H1 (cell line): ENCODE measurements around the gene SCN8A. TPM values are rescaled to one million over a fixed set of nuclear protein-coding genes. Genes with fewer than 3 reads are reported as not detected.

Experiments used
- CTCF ChIA-PET: fragments of 300-600 bp; sonication (Branson Sonifier 250); formaldehyde crosslinking; loops from one replicate; lab custom pipeline; 2021; ENCODE audit not compliant: partially characterized antibody; lab: Charles Lee
- POLR2A ChIA-PET: fragments of 300-600 bp; sonication (Branson Sonifier 250); formaldehyde crosslinking; loops from one replicate; lab custom pipeline; 2021; ENCODE audit warnings: inconsistent platforms; ENCODE audit not compliant: partially characterized antibody; lab: Charles Lee
- DNase-seq, 2 experiments: peaks; one replicate each; pipeline versions ENCODE4 v3.0.0 to v3.0.0-alpha.2; 2010 to 2022; ENCODE audit warnings: low spot score in 2 of 2, low read depth in 1 of 2, mixed read lengths in 1 of 2
- FAIRE-seq: peaks from 2 replicates; lab custom pipeline; 2011; peaks lifted over from hg19 to GRCh38; lab: Jason Lieb, UNC
- H2AFZ ChIP-seq: 2 replicates; pipeline ENCODE4 v1.8.1; 2012; ENCODE audit warnings: low read length, inconsistent platforms
- H2AK5ac ChIP-seq: 2 replicates; pipeline ENCODE4 v1.6.1; 2013; ENCODE audit warnings: low read depth, low read length
- H2BK120ac ChIP-seq: replicated peaks from 2 replicates; pipeline ENCODE3; 2013; ENCODE audit warnings: low read depth, low read length, inconsistent platforms
- H2BK12ac ChIP-seq: 2 replicates; pipeline ENCODE4 v1.6.1; 2013; ENCODE audit warnings: low read depth, low read length
- H2BK15ac ChIP-seq: 2 replicates; pipeline ENCODE4 v1.6.1; 2013; ENCODE audit warnings: low read length
- H2BK20ac ChIP-seq: 2 replicates; pipeline ENCODE4 v1.6.1; 2013; ENCODE audit warnings: low read length
- H2BK5ac ChIP-seq: 2 replicates; pipeline ENCODE4 v1.6.1; 2013; ENCODE audit warnings: low read depth, low read length
- H3K14ac ChIP-seq: 2 replicates; pipeline ENCODE4 v1.6.1; 2013; ENCODE audit warnings: inconsistent platforms; ENCODE audit not compliant: insufficient read length
- H3K18ac ChIP-seq: 2 replicates; pipeline ENCODE4 v1.6.1; 2013; ENCODE audit warnings: low read length; ENCODE audit errors: extremely low read depth
- H3K23ac ChIP-seq: 2 replicates; pipeline ENCODE4 v1.6.1; 2013; ENCODE audit warnings: inconsistent platforms; ENCODE audit not compliant: insufficient read length
- H3K23me2 ChIP-seq: 2 replicates; pipeline ENCODE4 v1.6.1; 2013; ENCODE audit warnings: low read depth, low read length
- H3K27ac ChIP-seq: 2 replicates; pipeline ENCODE4 v1.6.1; 2011; ENCODE audit warnings: low read depth, low read length, inconsistent platforms
- H3K27me3 ChIP-seq, 4 experiments: replicated peaks in 1 of 4; 1 replicate in 1 of 4; 2 replicates in 3 of 4; pipeline versions ENCODE4 v1.6.1 to v1.8.1; 2011 to 2013; ENCODE audit warnings: low read length in 3 of 4, mild to moderate bottlenecking in 3 of 4, inconsistent platforms in 2 of 4, mixed read lengths in 2 of 4, moderate library complexity in 1 of 4; ENCODE audit not compliant: control insufficient read depth in 3 of 4, insufficient read depth in 3 of 4; ENCODE audit errors: extremely low read depth in 1 of 4
- H3K36me3 ChIP-seq, 4 experiments: 2 replicates each; pipeline versions ENCODE4 v1.6.1 to v1.8.1; 2011 to 2013; ENCODE audit warnings: mild to moderate bottlenecking in 4 of 4, low read length in 3 of 4, moderate library complexity in 2 of 4, control low read depth in 1 of 4, inconsistent platforms in 1 of 4; ENCODE audit not compliant: insufficient read depth in 4 of 4, control insufficient read depth in 2 of 4
- H3K4ac ChIP-seq: replicated peaks from 2 replicates; pipeline ENCODE3; 2013; ENCODE audit warnings: low read length, low read depth, mixed read lengths, inconsistent platforms; ENCODE audit not compliant: insufficient read length
- H3K4me1 ChIP-seq, 4 experiments: replicated peaks in 1 of 4; 1 replicate in 1 of 4; 2 replicates in 3 of 4; pipeline versions ENCODE4 v1.6.1 to v1.8.1; 2011 to 2013; ENCODE audit warnings: low read length in 3 of 4, inconsistent platforms in 2 of 4, mixed read lengths in 1 of 4; ENCODE audit not compliant: insufficient read depth in 4 of 4, control insufficient read depth in 3 of 4
- H3K4me2 ChIP-seq, 2 experiments: 2 replicates each; pipeline versions ENCODE4 v1.6.1 to v1.8.1; 2011 to 2013; ENCODE audit warnings: low read depth in 2 of 2, low read length in 2 of 2, control low read depth in 1 of 2, inconsistent platforms in 1 of 2, mild to moderate bottlenecking in 1 of 2; ENCODE audit not compliant: insufficient read depth in 1 of 2
- H3K4me3 ChIP-seq, 4 experiments: fragments of 200-600, 300-600 bp in 1 of 4; sonication (generic), shearing (Covaris generic), sonication (Bioruptor Twin) in 1 of 4; 2 replicates each; pipeline versions ENCODE4 v1.5.1 to v1.8.1; 2011 to 2016; ENCODE audit warnings: low read length in 4 of 4, low read depth in 3 of 4, control low read depth in 2 of 4, inconsistent platforms in 2 of 4, mild to moderate bottlenecking in 2 of 4, mixed read lengths in 1 of 4, moderate library complexity in 1 of 4; ENCODE audit not compliant: insufficient read depth in 2 of 4; ENCODE audit errors: extremely low read depth in 1 of 4
- H3K56ac ChIP-seq: replicated peaks from 2 replicates; pipeline ENCODE3; 2013; ENCODE audit warnings: low read depth, mild to moderate bottlenecking, mixed read lengths, low read length, inconsistent platforms; ENCODE audit not compliant: insufficient read length
- H3K79me1 ChIP-seq: 2 replicates; pipeline ENCODE4 v1.6.1; 2013; ENCODE audit warnings: low read depth, low read length, control low read depth
- H3K79me2 ChIP-seq, 2 experiments: 2 replicates each; pipeline versions ENCODE4 v1.6.1 to v1.8.1; 2012 to 2013; ENCODE audit warnings: low read length in 2 of 2, mild to moderate bottlenecking in 2 of 2, inconsistent platforms in 1 of 2; ENCODE audit not compliant: insufficient read depth in 2 of 2, control insufficient read depth in 1 of 2
- H3K9ac ChIP-seq, 4 experiments: replicated peaks in 1 of 4; 1 replicate in 1 of 4; 2 replicates in 3 of 4; pipeline versions ENCODE4 v1.6.1 to v1.8.1; 2011 to 2013; ENCODE audit warnings: low read depth in 3 of 4, low read length in 3 of 4, control low read depth in 2 of 4, mild to moderate bottlenecking in 2 of 4, moderate library complexity in 2 of 4, inconsistent platforms in 1 of 4; ENCODE audit errors: extremely low read depth in 1 of 4
- H3K9me3 ChIP-seq, 2 experiments: 2 replicates each; pipeline versions ENCODE4 v1.6.1 to v1.8.1; 2012 to 2013; ENCODE audit warnings: mild to moderate bottlenecking in 2 of 2, moderate library complexity in 2 of 2, control low read depth in 1 of 2, inconsistent platforms in 1 of 2, low read depth in 1 of 2, low read length in 1 of 2, mixed read lengths in 1 of 2; ENCODE audit not compliant: insufficient read depth in 2 of 2
- H4K20me1 ChIP-seq, 2 experiments: replicated peaks in 1 of 2; 2 replicates each; pipeline versions ENCODE3 to v1.8.1; 2011 to 2013; ENCODE audit warnings: inconsistent platforms in 2 of 2, low read length in 2 of 2, mild to moderate bottlenecking in 1 of 2; ENCODE audit not compliant: insufficient read depth in 2 of 2, control insufficient read depth in 1 of 2
- H4K5ac ChIP-seq: 2 replicates; pipeline ENCODE4 v1.6.1; 2013; ENCODE audit warnings: low read length, low read depth, mixed read lengths, inconsistent platforms; ENCODE audit not compliant: insufficient read length
- H4K8ac ChIP-seq: 2 replicates; pipeline ENCODE4 v1.8.0; 2013; ENCODE audit warnings: mild to moderate bottlenecking, moderate library complexity, low read length, inconsistent platforms; ENCODE audit not compliant: insufficient read depth; ENCODE audit errors: extremely low read depth
- H4K91ac ChIP-seq: replicated peaks from 2 replicates; pipeline ENCODE3; 2013; ENCODE audit warnings: low read length, mixed read lengths, inconsistent platforms; ENCODE audit not compliant: insufficient read length
- ASH2L ChIP-seq: fragments of 200-600, 300-600 bp; sonication (generic); IDR thresholded peaks from one replicate; pipeline ENCODE4 v1.7.1; 2017; ENCODE audit warnings: low read length
- CBX8 ChIP-seq: fragments of 300-800, 300-1000 bp; sonication (generic); IDR thresholded peaks from 2 replicates; pipeline ENCODE4 v1.7.1; 2016; ENCODE audit warnings: low read depth, low read length, borderline replicate concordance
- CHD1 ChIP-seq: IDR thresholded peaks from 2 replicates; pipeline ENCODE4 v1.6.1; 2012; ENCODE audit warnings: low read depth, low read length, improper control_type of control experiment
- CHD2 ChIP-seq: IDR thresholded peaks from 2 replicates; pipeline ENCODE4 v1.6.1; 2012; ENCODE audit warnings: low read length, improper control_type of control experiment
- FOSL1 ChIP-seq: IDR thresholded peaks from 2 replicates; pipeline ENCODE4 v1.6.1; 2011; ENCODE audit warnings: mild to moderate bottlenecking, low read depth, low read length, moderate library complexity; ENCODE audit not compliant: insufficient read depth
- HDAC6 ChIP-seq: IDR thresholded peaks from one replicate; pipeline ENCODE4 v1.7.1; 2012; ENCODE audit warnings: low read depth, mild to moderate bottlenecking, inconsistent platforms, low read length, moderate library complexity
- KDM4A ChIP-seq: IDR thresholded peaks from one replicate; pipeline ENCODE4 v1.7.1; 2012; ENCODE audit warnings: low read depth, mild to moderate bottlenecking, moderate library complexity, low read length, inconsistent platforms; ENCODE audit not compliant: severe bottlenecking
- PHF8 ChIP-seq: fragments of 200-600 bp; sonication (generic); conservative IDR thresholded peaks from 2 replicates; pipeline ENCODE4 v1.7.1; 2012; ENCODE audit warnings: low read depth, mild to moderate bottlenecking, inconsistent platforms, low read length, moderate library complexity
- RFX5 ChIP-seq: IDR thresholded peaks from 2 replicates; pipeline ENCODE4 v1.6.1; 2011; ENCODE audit warnings: low read depth, low read length, improper control_type of control experiment, borderline replicate concordance
- TAF7 ChIP-seq: optimal IDR thresholded peaks from 2 replicates; pipeline ENCODE3; 2011; ENCODE audit warnings: low read depth, mild to moderate bottlenecking, inconsistent platforms, low read length, moderate library complexity, borderline replicate concordance
- ZNF274 ChIP-seq: IDR thresholded peaks from 2 replicates; pipeline ENCODE4 v1.7.0; 2012; ENCODE audit warnings: low read length, borderline replicate concordance; ENCODE audit errors: extremely low read depth
- WGBS, 2 experiments: shearing (Covaris generic) in 1 of 2; methylation state at CpG; one replicate each; pipeline versions ENCODE4 v1.1.6 to v1.1.7; 2013 to 2015; ENCODE audit warnings: low lambda C conversion rate in 2 of 2, mixed read lengths in 2 of 2, inconsistent platforms in 1 of 2, low coverage in 1 of 2, missing lambda C conversion rate in 1 of 2; ENCODE audit not compliant: insufficient replicate concordance in 2 of 2, insufficient coverage in 1 of 2, insufficient read length in 1 of 2; ENCODE audit errors: extremely low coverage in 1 of 2, missing lambda C conversion rate in 1 of 2; 5-methylcytosine and 5-hydroxymethylcytosine counted together
- polyA plus RNA-seq, 7 experiments: library from polyadenylated mRNA; depleted of rRNA in 3 of 7; stranded (reverse) in 5 of 7; unstranded in 2 of 7; fragments of >200 nt in 5 of 7; fragments of 200-250 nt in 2 of 7; gene quantifications; 1 replicate in 5 of 7; 2 replicates in 1 of 7; 4 replicates in 1 of 7; pipeline versions ENCODE4 v1.2.1 to v1.2.3, GENCODE V29; 2011 to 2013; ENCODE audit warnings: missing spikeins in 2 of 7, mixed read lengths in 2 of 7
- total RNA-seq: library from RNA; stranded (reverse); fragmentation: NEBNext Ultra II Directional; extraction: Animal tissue kit (Norgen Biotek cat#: 25700); gene quantifications from 2 replicates; pipeline ENCODE4 v1.2.1, GENCODE V29; 2021

Gene SCN8A
- total and polyA plus RNA-seq, 2 of the 8 experiments (the other 6 are each of a cell fraction or from before 2014, with no cell fraction given) = 6.3 to 10.7 TPM

DNA sequence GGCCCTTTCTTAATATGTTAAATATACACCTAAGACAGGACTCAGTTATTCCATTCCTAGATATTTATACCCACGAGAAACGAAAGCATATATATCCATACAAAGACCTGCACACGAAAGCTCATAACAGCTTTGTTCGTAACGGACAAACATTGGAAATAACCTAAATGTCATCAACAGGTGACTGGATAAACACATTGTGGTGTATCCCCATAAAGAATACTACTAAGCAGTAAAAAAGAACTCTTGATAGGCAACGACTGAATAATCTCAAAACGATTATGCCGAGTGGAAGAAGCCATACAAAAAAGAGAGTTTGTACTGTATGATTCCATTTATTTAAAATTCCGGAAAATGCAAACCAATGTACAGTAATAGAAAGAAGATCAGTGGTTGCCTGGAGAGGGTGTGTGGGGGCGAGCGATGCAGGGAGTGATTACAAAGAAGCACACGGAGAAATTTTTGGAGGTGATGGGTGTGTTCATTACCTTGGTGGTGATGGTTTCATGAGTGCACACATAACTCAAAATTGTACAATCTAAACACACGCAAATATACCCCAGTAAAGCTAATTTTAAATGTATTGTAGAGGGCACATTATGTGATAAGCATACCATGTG lies 1.4 kb upstream of the SCN8A start:
- Histone ChIP-seq H2BK12ac (no peak overlapping the region), H2AFZ (0 out of 2 replicates have a peak overlapping the region, but pooled peaks have one; percentile 93), H3K27ac (no peak overlapping the region), H3K18ac (no peak overlapping the region), H2BK120ac (no peak overlapping the region), H4K20me1 (peaks cover 6 to 12% of the 10 kb centered on the region in 2 experiments), H2BK5ac (no peak overlapping the region), H4K5ac (no peak overlapping the region), H3K4ac (no peak overlapping the region), H4K91ac (no peak overlapping the region), H3K36me3 (no peaks in the 10 kb centered on the region), H3K4me1 (peaks cover 1 to 9% (median 4%) of the 10 kb centered on the region in 4 experiments; a peak in 5 of 7 replicates), H3K79me1 (peaks cover 10% of the 10 kb centered on the region; the same call in 1 of the 2 replicates), H3K9me3 (no peaks in the 10 kb centered on the region), H3K23me2 (peaks cover 10% of the 10 kb centered on the region), H3K9ac (no peak overlapping the region), H3K79me2 (peaks cover 0 to 27% of the 10 kb centered on the region in 2 experiments; a peak in 2 of 4 replicates), H3K23ac (no peak overlapping the region), H3K4me2 (peak overlapping the region; percentile 50 to 80; a peak in 2 of 4 replicates), H3K27me3 (peaks cover 0 to 7% (median 3%) of the 10 kb centered on the region in 4 experiments; a peak in 2 of 7 replicates), H3K56ac (no peak overlapping the region), H2AK5ac (no peak overlapping the region), H2BK20ac (no peak overlapping the region), H3K4me3 (peak overlapping the region in 1 of 4 experiments; percentile 75; a peak in 3 of 8 replicates), H2BK15ac (no peak overlapping the region), H4K8ac (no peak overlapping the region), H3K14ac (no peak overlapping the region)
- POLR2A ChIA-PET = interaction anchor here (2.1 kb wide), 1 partner anchor 8 kb away, joined by 7 read pairs; no protein-coding TSS in a partner anchor
- DNase-seq (no peak), FAIRE-seq (no peak)
- whole genome bisulfite sequencing, 2 experiments = 90% methylated on average over 13 of the region's 13 CpGs; no CpG with 5 or more reads in 1 of the 2 experiments
- CTCF ChIA-PET = interaction anchor here (0.6 to 2.0 kb wide), 9 partner anchors 38 to 294 kb away, joined by 3 to 7 read pairs (median 5); no protein-coding TSS in a partner anchor
- TF ChIP-seq CBX8 (no peak), ZNF274 (no peak), HDAC6 (no peak), FOSL1 (no peak), RFX5 (no peak), KDM4A (no peak), CHD1 (no peak), TAF7 (no peak), CHD2 (no peak), ASH2L (no peak), PHF8 (no peak)
